Dedifferentiated amniotic fluid mesenchymal stem cell (primary cell): ENCODE results near the gene YJEFN3.
A peak's percentile ranks its signal among the peaks of the same experiment; 100 is the strongest.

ENCODE experiments used
- DNase-seq: peaks from one replicate; pipeline ENCODE4 v3.0.0-alpha.2; 2016; ENCODE audit errors: extremely low spot score

Gene YJEFN3

DNA sequence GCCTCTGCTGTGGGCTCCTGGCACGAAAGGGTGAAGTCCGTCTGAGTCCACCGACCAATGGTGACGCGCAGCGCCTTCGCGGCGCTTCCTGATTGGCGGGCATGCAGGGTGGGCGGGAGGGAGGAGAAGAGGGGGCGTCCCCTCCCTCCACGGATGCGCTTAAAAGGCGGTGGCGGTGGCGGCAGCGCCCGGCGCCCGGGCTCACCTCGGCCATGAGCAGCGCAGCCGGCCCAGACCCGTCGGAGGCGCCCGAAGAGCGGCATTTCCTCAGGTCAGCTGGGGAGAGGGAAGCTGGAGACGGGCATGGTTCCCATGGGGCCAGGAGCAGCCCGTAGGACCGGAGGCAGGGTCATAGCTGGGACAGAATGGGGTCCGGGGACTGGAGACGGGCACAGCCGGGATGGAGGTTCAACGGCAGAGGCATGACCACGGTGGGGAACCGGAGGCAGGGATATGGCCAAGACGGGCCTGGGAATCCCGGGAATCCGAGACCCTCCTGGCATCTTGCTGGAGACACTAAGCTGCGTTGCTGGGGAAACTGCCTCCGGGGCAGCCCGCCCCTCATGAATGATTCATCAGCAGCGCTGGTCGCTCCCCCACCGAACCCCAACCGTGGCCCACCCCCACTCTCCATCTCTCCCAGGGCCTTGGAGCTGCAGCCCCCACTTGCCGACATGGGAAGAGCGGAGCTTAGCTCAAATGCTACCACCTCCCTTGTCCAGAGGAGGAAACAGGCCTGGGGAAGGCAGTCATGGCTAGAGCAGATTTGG lies at the start of gene YJEFN3:
YJEFN3 (plus strand) TSS at position 191 of the 770 bp plus-strand sequence; CDS start at position 213, 22 bp downstream.
- no peak for DNase-seq

- no peak for DNase-seq
Observed at GRCh38 chr19:19480688-19481087, 48.0 kb upstream of the YJEFN3 start.

- no peak for DNase-seq
Observed at GRCh38 chr19:19482809-19483596, 45.7 kb upstream of the YJEFN3 start.

GRCh38 chr19:19485161-19485997 lies 43.3 kb upstream of the YJEFN3 start:
- DNase-seq = no peak

DNA sequence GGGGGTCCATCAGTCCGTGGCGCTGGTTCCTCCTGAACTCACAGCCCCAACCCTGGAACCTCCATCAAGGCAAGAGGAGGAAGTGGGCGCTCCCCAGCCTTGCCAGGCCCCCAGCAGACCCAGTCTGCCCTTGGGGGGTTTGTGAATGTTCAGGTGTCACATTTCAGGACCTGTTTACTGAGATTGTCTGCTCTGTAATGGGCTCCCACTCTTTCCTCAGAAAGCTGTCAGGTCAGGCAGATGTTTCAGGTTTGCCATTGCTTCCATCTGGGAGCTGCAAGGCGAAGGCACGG lies 42.8 kb upstream of the YJEFN3 start:
- DNase-seq = no peak

- no peak for DNase-seq
Observed at GRCh38 chr19:19486343-19487076, 42.2 kb upstream of the YJEFN3 start.

DNA sequence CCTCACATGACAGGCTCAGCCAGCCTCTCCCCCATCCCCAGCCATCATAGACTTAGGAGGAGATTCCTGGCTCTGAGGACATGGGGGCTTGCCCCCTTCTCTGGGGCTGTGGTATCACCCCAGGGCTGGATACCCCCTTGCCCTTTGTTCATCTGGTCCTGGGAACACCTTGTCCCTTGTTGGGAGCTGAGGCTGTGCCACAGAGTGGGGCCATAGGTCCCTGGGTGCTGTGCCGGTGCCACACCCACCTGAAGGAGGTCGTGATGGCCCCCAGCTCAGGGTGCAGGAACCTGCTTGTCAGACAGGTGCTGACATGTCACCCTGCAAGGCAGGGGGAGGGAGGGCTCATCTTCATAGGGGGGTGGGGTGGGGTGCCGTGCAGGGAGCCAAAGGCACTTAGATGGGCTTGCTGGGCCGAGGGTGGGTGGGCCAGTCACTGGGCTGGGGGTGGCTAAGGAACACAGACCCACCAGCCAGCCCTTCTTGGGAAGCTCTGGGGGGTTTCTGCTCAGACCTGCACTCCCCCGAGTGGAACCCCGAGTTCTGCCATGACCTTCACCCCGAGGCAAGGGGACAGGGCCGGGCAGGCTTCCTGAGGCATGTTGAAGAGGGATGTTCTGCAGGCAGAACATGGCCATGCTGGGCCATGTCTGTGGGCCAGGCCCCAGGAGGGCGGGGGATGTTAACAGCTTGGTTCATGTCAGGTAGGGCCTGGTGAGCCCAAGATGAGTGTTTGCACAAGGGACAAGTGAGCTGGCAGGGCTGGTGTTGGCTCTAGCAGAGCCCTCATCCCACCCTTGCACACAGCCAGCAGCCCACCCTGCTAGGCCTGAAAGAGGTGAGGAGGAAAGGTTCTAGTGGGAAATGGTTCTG lies 41.4 kb upstream of the YJEFN3 start:
- DNase-seq = no peak

DNA sequence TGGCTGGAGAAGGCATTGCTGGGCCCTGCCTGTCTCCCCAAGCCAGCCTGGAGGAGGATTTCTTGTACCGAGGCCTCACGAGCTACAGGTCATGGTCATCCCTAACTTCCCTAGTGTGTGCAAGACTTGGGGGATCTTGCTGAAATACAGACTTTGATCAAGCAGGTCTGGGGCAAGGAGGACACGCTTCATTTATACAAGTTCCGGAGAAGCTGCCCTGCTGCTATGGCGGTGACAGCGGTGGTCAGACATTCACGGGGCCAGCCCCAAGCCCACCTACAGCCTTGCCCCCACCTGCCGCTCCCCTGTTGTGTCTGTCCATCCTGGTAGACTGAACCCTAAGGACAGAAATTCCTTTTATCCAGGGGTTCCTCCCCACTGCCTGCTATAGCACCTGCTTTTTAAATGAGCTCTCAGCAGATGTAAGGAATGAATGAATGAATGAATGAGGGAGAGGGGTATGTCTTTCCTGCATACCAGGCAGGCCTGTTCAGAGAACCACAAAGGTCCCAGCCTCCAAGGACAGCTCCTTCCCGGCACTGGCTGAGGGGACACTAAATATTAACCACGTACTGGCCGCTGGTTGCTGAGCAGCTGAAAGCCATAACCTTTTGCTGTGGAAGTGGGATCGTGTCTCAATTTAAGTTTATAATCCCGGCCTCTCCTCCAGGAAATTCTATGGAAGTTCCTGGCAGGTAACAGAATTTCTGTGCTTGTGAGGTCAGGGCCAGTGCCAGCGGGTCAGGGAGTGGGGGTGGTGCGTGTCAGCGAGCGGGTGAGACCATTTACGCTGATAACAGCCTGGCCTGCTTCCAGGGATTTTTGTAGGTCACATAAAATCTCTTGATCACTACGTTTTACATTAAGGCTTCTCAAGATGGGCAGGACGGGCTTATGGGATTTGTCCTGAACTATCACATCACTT lies 40.5 kb upstream of the YJEFN3 start:
- no peak for DNase-seq

- peak; percentile 95 for DNase-seq
Observed at GRCh38 chr19:19488875-19489690, 39.6 kb upstream of the YJEFN3 start.

DNA sequence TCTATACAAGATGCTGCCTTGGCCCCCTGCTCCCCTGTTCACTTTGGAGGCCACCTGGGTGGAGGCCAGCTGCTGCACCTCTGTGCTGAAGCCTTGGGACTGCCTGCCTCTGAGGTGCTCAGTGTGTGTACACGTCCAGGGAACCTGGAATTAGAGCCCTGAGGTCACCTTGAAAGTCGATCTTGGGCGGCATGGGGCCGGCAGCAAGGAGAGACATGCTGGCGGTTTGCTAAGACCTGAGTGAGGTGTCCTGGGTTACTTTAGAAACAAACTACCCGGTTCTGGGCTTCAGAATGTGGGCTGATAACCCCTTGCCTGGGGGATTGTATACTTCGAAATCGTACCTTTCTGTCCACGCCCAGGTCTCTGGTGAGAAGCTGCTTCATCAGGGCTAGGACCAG lies 38.9 kb upstream of the YJEFN3 start:
- no peak for DNase-seq

GRCh38 chr19:19490214-19490968 lies 38.3 kb upstream of the YJEFN3 start:
- DNase-seq = peak; percentile 78

- DNase-seq = no peak
Observed at GRCh38 chr19:19491321-19492025, 37.2 kb upstream of the YJEFN3 start.

- no peak for DNase-seq
Observed at GRCh38 chr19:19492026-19492610, 36.6 kb upstream of the YJEFN3 start.

GRCh38 chr19:19493841-19494546 lies 34.7 kb upstream of the YJEFN3 start:
- no peak for DNase-seq

- no peak for DNase-seq
Observed at GRCh38 chr19:19495614-19496603, 32.8 kb upstream of the YJEFN3 start.
